AG20443 (cell line): ENCODE results near the gene BRAF.
"Not testable (repeated sequence)": the region's sequence is repeated elsewhere in the genome, so short reads cannot be mapped to it uniquely, and the experiment has no call there.

Experiments used
- DNase-seq: peaks from one replicate; pipeline ENCODE4 v3.0.0; 2012; ENCODE audit warnings: low spot score, mixed read lengths

BRAF gene

GRCh38 chr7:140876519-140877248, 48.0 kb downstream of the BRAF start:
- peak; percentile 33 for DNase-seq

GRCh38 chr7:140873434-140873833, 51.3 kb downstream of the BRAF start:
- no peak for DNase-seq

GRCh38 chr7:140870003-140870402, 54.7 kb downstream of the BRAF start:
- DNase-seq, result no peak

GRCh38 chr7:140869430-140869829, 55.3 kb downstream of the BRAF start:
- no peak for DNase-seq

- DNase-seq, result no peak
Observed at GRCh38 chr7:140867467-140868462, 57.0 kb downstream of the BRAF start.

- DNase-seq, result no peak
Observed at GRCh38 chr7:140866926-140867325, 57.8 kb downstream of the BRAF start.

- no peak for DNase-seq
Observed at GRCh38 chr7:140864732-140865131, 60.0 kb downstream of the BRAF start.

- DNase-seq, result no peak
Observed at GRCh38 chr7:140863867-140864266, 60.9 kb downstream of the BRAF start.

- DNase-seq, result no peak
Observed at GRCh38 chr7:140863184-140863583, 61.5 kb downstream of the BRAF start.

GRCh38 chr7:140857048-140857447, 67.7 kb downstream of the BRAF start:
- DNase-seq, result no peak

- no peak for DNase-seq
Observed at GRCh38 chr7:140841166-140841715, 83.5 kb downstream of the BRAF start.

- no peak for DNase-seq
Observed at GRCh38 chr7:140831724-140832123, 93.0 kb downstream of the BRAF start.

GRCh38 chr7:140829720-140830119, 95.0 kb downstream of the BRAF start:
- no peak for DNase-seq

- DNase-seq, result no peak
Observed at GRCh38 chr7:140828741-140829140, 96.0 kb downstream of the BRAF start.

- DNase-seq, result not testable (repeated sequence)
Observed at GRCh38 chr7:140817383-140817782, 107.3 kb downstream of the BRAF start.

- DNase-seq, result peak; percentile 67
Observed at GRCh38 chr7:140810830-140811556, 113.7 kb downstream of the BRAF start.

GRCh38 chr7:140810385-140810784, 114.3 kb downstream of the BRAF start:
- no peak for DNase-seq

- no peak for DNase-seq
Observed at GRCh38 chr7:140778975-140779374, 145.8 kb downstream of the BRAF start.

- no peak for DNase-seq
Observed at GRCh38 chr7:140778568-140778967, 146.2 kb downstream of the BRAF start.

- DNase-seq, result no peak
Observed at GRCh38 chr7:140774371-140774770, 150.4 kb downstream of the BRAF start.

GRCh38 chr7:140773104-140773503, 151.6 kb downstream of the BRAF start:
- DNase-seq, result no peak

GRCh38 chr7:140771826-140772225, 152.9 kb downstream of the BRAF start:
- DNase-seq, result no peak
